IgD-negative memory B cell (primary cell): ENCODE results near the gene ERFL. TPM values are rescaled to one million over a fixed set of nuclear protein-coding genes. Genes with fewer than 3 reads are reported as not detected.
"Not testable (repeated sequence)": the region's sequence is repeated elsewhere in the genome, so short reads cannot be mapped to it uniquely, and the experiment has no call there.

Experiments used
- H3K27ac Mint-ChIP-seq, 3 donors: one replicate each; pipeline ENCODE4 v1.8.0; 2020 to 2022; ENCODE audit warnings: mild to moderate bottlenecking in 3 of 3, mixed read lengths in 3 of 3, moderate library complexity in 1 of 3
- H3K27me3 Mint-ChIP-seq: one replicate; pipeline ENCODE4 v1.8.0; 2021; ENCODE audit warnings: mixed read lengths
- H3K36me3 Mint-ChIP-seq: one replicate; pipeline ENCODE4 v1.8.0; 2020; ENCODE audit warnings: mild to moderate bottlenecking, mixed read lengths
- H3K4me1 Mint-ChIP-seq, 3 donors: one replicate each; pipeline ENCODE4 v1.8.0; 2020 to 2022; ENCODE audit warnings: mixed read lengths in 3 of 3, mild to moderate bottlenecking in 1 of 3
- H3K4me3 Mint-ChIP-seq, 4 donors: one replicate each; pipeline ENCODE4 v1.8.0; 2020 to 2022; ENCODE audit warnings: mild to moderate bottlenecking in 4 of 4, mixed read lengths in 4 of 4, moderate library complexity in 3 of 4
- H3K9me3 Mint-ChIP-seq, 3 donors: one replicate each; pipeline ENCODE4 v1.8.0; 2020 to 2021; ENCODE audit warnings: mixed read lengths in 3 of 3, mild to moderate bottlenecking in 1 of 3
- polyA plus RNA-seq: library from polyadenylated mRNA; unstranded; fragments of 300-500 nt; fragmentation: Illumina TruSeq; gene quantifications from one replicate; pipeline ENCODE4 v1.2.3, GENCODE V29; 2021

Gene ERFL
- polyA plus RNA-seq, 1 donor from 2014 or later = not detected

GRCh38 chr19:41957161-41957837, 29.1 kb upstream of the ERFL start:
- no peaks in the 10 kb centered on the region for H3K9me3 Mint-ChIP-seq
- peaks cover 5 to 15% (median 11%) of the 10 kb centered on the region in 3 donors for H3K4me1 Mint-ChIP-seq
- H3K27ac Mint-ChIP-seq = peak overlapping the region in 2 of 3 donors; percentile 36 to 97
- no peaks in the 10 kb centered on the region for H3K36me3 Mint-ChIP-seq
- H3K27me3 Mint-ChIP-seq = no peaks in the 10 kb centered on the region
- H3K4me3 Mint-ChIP-seq = peak overlapping the region; percentile 79 to 97 (median 90)

- Mint-ChIP-seq H3K27ac (no peak overlapping the region), H3K36me3 (no peaks in the 10 kb centered on the region), H3K4me1 (peaks cover 7 to 17% (median 12%) of the 10 kb centered on the region in 3 donors), H3K27me3 (no peaks in the 10 kb centered on the region), H3K9me3 (no peaks in the 10 kb centered on the region), H3K4me3 (peak overlapping the region in 1 of 4 donors; percentile 25)
Measured at GRCh38 chr19:41956621-41957020, 28.4 kb upstream of the ERFL start.

- H3K9me3 Mint-ChIP-seq = no peaks in the 10 kb centered on the region
- no peaks in the 10 kb centered on the region for H3K36me3 Mint-ChIP-seq
- no peaks in the 10 kb centered on the region for H3K27me3 Mint-ChIP-seq
- no peak overlapping the region for H3K27ac Mint-ChIP-seq
- H3K4me1 Mint-ChIP-seq = peaks cover 12 to 19% (median 16%) of the 10 kb centered on the region in 3 donors
- peak overlapping the region in 1 of 4 donors; percentile 25 for H3K4me3 Mint-ChIP-seq
Measured at GRCh38 chr19:41955521-41955920, 27.3 kb upstream of the ERFL start.

GRCh38 chr19:41951686-41952172, 23.5 kb upstream of the ERFL start:
- Mint-ChIP-seq H3K27ac (peak overlapping the region in 2 of 3 donors; percentile 40 to 97), H3K9me3 (no peaks in the 10 kb centered on the region), H3K36me3 (no peaks in the 10 kb centered on the region), H3K4me1 (peaks cover 13 to 21% (median 18%) of the 10 kb centered on the region in 3 donors), H3K4me3 (peak overlapping the region in 2 of 4 donors; percentile 72 to 84), H3K27me3 (peaks cover 1% of the 10 kb centered on the region)

GRCh38 chr19:41947091-41947490, 18.8 kb upstream of the ERFL start:
- Mint-ChIP-seq H3K4me3 (peak overlapping the region in 3 of 4 donors; percentile 52 to 66 (median 61)), H3K27me3 (peaks cover 2% of the 10 kb centered on the region), H3K27ac (peak overlapping the region; percentile 95 to 100 (median 98)), H3K36me3 (no peaks in the 10 kb centered on the region), H3K4me1 (peaks cover 37 to 49% (median 39%) of the 10 kb centered on the region in 3 donors), H3K9me3 (no peaks in the 10 kb centered on the region)

- Mint-ChIP-seq H3K27ac (peak overlapping the region; percentile 98 to 100 (median 99)), H3K36me3 (no peaks in the 10 kb centered on the region), H3K4me3 (peak overlapping the region; percentile 75 to 89 (median 84)), H3K27me3 (peaks cover 2% of the 10 kb centered on the region), H3K9me3 (no peaks in the 10 kb centered on the region), H3K4me1 (peaks cover 38 to 51% (median 45%) of the 10 kb centered on the region in 3 donors)
Measured at GRCh38 chr19:41945135-41945766, 17.0 kb upstream of the ERFL start.

GRCh38 chr19:41944336-41944735, 16.1 kb upstream of the ERFL start:
- Mint-ChIP-seq H3K9me3 (no peaks in the 10 kb centered on the region), H3K4me1 (peaks cover 38 to 48% (median 45%) of the 10 kb centered on the region in 3 donors), H3K27me3 (peaks cover 2% of the 10 kb centered on the region), H3K36me3 (no peaks in the 10 kb centered on the region), H3K4me3 (peak overlapping the region; percentile 46 to 89 (median 84)), H3K27ac (peak overlapping the region; percentile 98 to 100 (median 99))

- H3K9me3 Mint-ChIP-seq = no peaks in the 10 kb centered on the region
Measured at GRCh38 chr19:41941410-41942202, 13.4 kb upstream of the ERFL start.

GRCh38 chr19:41940731-41941409, 12.6 kb upstream of the ERFL start:
- no peaks in the 10 kb centered on the region for H3K9me3 Mint-ChIP-seq
- H3K27ac Mint-ChIP-seq = peak overlapping the region; percentile 83 to 96 (median 85)
- peaks cover 31 to 45% (median 42%) of the 10 kb centered on the region in 3 donors for H3K4me1 Mint-ChIP-seq
- H3K36me3 Mint-ChIP-seq = no peaks in the 10 kb centered on the region
- H3K27me3 Mint-ChIP-seq = peaks cover 3% of the 10 kb centered on the region
- H3K4me3 Mint-ChIP-seq = peak overlapping the region; percentile 85 to 93 (median 88)

More at GRCh38 chr19:41941410-41942202, 13.4 kb upstream of the ERFL start:
- H3K36me3 Mint-ChIP-seq = no peaks in the 10 kb centered on the region
- H3K27me3 Mint-ChIP-seq = peaks cover 1% of the 10 kb centered on the region
- peak overlapping the region; percentile 83 to 96 (median 89) for H3K27ac Mint-ChIP-seq
- peaks cover 31 to 45% (median 42%) of the 10 kb centered on the region in 3 donors for H3K4me1 Mint-ChIP-seq
- peak overlapping the region; percentile 71 to 93 (median 88) for H3K4me3 Mint-ChIP-seq

GRCh38 chr19:41939861-41940730, 11.8 kb upstream of the ERFL start:
- H3K36me3 Mint-ChIP-seq = no peaks in the 10 kb centered on the region
- H3K9me3 Mint-ChIP-seq = no peaks in the 10 kb centered on the region
- peaks cover 27 to 43% (median 39%) of the 10 kb centered on the region in 3 donors for H3K4me1 Mint-ChIP-seq
- H3K27ac Mint-ChIP-seq = peak overlapping the region in 2 of 3 donors; percentile 85 to 96
- peaks cover 4% of the 10 kb centered on the region for H3K27me3 Mint-ChIP-seq
- H3K4me3 Mint-ChIP-seq = peak overlapping the region; percentile 71 to 93 (median 88)

- H3K27me3 Mint-ChIP-seq, H3K9me3 Mint-ChIP-seq, H3K36me3 Mint-ChIP-seq: not testable (repeated sequence)
- peaks cover 27 to 43% (median 38%) of the 10 kb centered on the region in 3 donors for H3K4me1 Mint-ChIP-seq
- peak overlapping the region in 1 of 4 donors; percentile 19 for H3K4me3 Mint-ChIP-seq
- H3K27ac Mint-ChIP-seq = peak overlapping the region in 1 of 3 donors; percentile 96
Measured at GRCh38 chr19:41939209-41939608, 11.0 kb upstream of the ERFL start.

- Mint-ChIP-seq H3K4me1 (peaks cover 25 to 40% (median 38%) of the 10 kb centered on the region in 3 donors), H3K36me3 (no peaks in the 10 kb centered on the region), H3K27ac (peak overlapping the region in 1 of 3 donors; percentile 38), H3K4me3 (peak overlapping the region; percentile 32 to 61 (median 58)), H3K9me3 (no peaks in the 10 kb centered on the region), H3K27me3 (peaks cover 7% of the 10 kb centered on the region)
Measured at GRCh38 chr19:41937525-41938468, 9.5 kb upstream of the ERFL start.
